LNCAP (cell line): Measurements from ENCODE around the gene GRB7.

Experiments
- CTCF ChIP-seq: fragments of 450-650 bp; IDR thresholded peaks from 2 replicates; pipeline ENCODE4 v1.5.1; 2017; ENCODE audit warnings: mild to moderate bottlenecking

Gene GRB7

GRCh38 chr17:39782481-39782880, 44.7 kb downstream of the GRB7 start:
- no peak for TF ChIP-seq CTCF

- no peak for TF ChIP-seq CTCF
Measured at GRCh38 chr17:39782980-39783379, 45.2 kb downstream of the GRB7 start.

DNA sequence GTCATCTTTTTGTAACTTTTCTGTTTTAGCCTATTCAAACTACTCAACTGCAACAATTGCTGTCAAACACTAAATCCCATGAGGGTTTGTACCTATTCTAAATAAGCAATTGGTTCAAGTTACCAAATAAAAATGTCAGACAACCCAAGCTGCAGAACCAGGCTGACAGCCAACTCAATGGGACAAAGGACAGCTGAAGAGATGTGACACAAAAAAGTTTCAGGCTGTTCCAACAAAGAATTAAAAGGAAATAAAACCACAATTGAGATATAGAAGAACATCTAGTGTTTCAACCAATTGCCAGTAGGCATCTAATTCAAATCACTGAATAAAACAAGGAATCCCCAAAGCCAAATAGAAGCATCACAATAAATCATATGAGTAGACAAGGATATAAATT, 49.3 kb downstream of the GRB7 start:
- TF ChIP-seq CTCF: no peak

GRCh38 chr17:39787743-39788484, 50.2 kb downstream of the GRB7 start:
- no peak for TF ChIP-seq CTCF

GRCh38 chr17:39791111-39791992, 53.6 kb downstream of the GRB7 start:
- TF ChIP-seq CTCF: no peak

DNA sequence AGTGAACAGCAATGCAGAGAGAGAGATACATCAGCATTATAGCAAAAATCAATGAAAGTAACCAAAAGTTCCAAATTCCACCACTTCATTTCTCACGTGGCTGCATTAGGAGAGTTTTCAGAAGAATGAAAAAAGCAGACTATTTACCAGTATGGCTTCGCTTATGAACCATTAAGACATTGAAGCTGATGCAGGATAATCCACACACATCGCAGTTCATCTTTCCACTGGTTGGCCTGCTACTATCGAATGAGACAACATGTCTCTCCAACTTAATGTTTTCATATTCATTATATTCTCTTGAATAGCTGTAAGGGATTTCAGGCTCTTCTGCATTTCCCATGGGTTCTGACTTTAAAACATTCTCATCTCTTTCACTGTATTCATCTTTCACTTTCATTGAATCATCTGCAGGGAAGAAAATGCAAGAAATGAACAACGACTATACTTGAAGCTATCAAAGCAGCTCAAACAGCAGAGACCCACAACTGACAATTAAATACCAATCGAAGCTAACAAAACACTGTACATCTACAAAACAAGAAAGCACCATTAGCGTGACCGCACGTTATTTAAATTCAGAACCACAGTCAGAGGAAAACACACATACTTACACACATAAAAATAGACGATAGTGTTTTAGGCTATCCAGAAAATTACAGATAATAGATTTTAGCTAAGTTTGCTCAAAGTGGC, 54.9 kb downstream of the GRB7 start:
- TF ChIP-seq CTCF: no peak

GRCh38 chr17:39793301-39793872, 55.6 kb downstream of the GRB7 start:
- no peak for TF ChIP-seq CTCF
